Natural killer cell (primary cell): ENCODE measurements around the gene NHSL2. TPM values are rescaled to one million over a fixed set of nuclear protein-coding genes. Genes with fewer than 3 reads are reported as not detected.
A peak's percentile ranks its signal among the peaks of the same experiment; 100 is the strongest.

Source experiments
- ATAC-seq, 3 donors: fragments of 150-1000 bp in 2 of 3; fragments of 200-7000 bp in 1 of 3; cut with Tn5 transposase; 1 replicate in 1 of 3; 2 replicates in 2 of 3; pipeline ENCODE4 v1.10.0; 2021; ENCODE audit warnings: mild to moderate bottlenecking in 2 of 3, moderate library complexity in 2 of 3
- DNase-seq, 2 donors: peaks; one replicate each; pipeline versions ENCODE4 v3.0.0 to v3.0.0-alpha.2; 2013 to 2021; ENCODE audit warnings: mixed read lengths in 1 of 2
- H3K27ac ChIP-seq: one replicate; pipeline ENCODE4 v1.5.1; 2013; ENCODE audit warnings: mild to moderate bottlenecking, low read length
- H3K27me3 ChIP-seq: one replicate; pipeline ENCODE4 v1.6.1; 2013; ENCODE audit warnings: low read length; ENCODE audit not compliant: control insufficient read depth, insufficient read depth
- H3K36me3 ChIP-seq: one replicate; pipeline ENCODE4 v1.6.1; 2013; ENCODE audit warnings: low read length; ENCODE audit not compliant: control insufficient read depth, insufficient read depth
- H3K4me1 ChIP-seq: one replicate; pipeline ENCODE4 v1.6.1; 2013; ENCODE audit warnings: low read length; ENCODE audit not compliant: control insufficient read depth, insufficient read depth
- H3K4me3 ChIP-seq: one replicate; pipeline ENCODE4 v1.5.1; 2013; ENCODE audit warnings: low read length
- H3K9me3 ChIP-seq: one replicate; pipeline ENCODE4 v1.6.1; 2013; ENCODE audit warnings: low read length; ENCODE audit not compliant: control insufficient read depth, insufficient read depth
- H3K27ac Mint-ChIP-seq, 2 donors: one replicate each; pipeline ENCODE4 v1.8.0; 2022; ENCODE audit warnings: mild to moderate bottlenecking in 2 of 2, mixed read lengths in 2 of 2, moderate library complexity in 1 of 2
- H3K27me3 Mint-ChIP-seq, 2 donors: one replicate each; pipeline ENCODE4 v1.8.0; 2022; ENCODE audit warnings: low read depth in 2 of 2, mixed read lengths in 2 of 2
- H3K36me3 Mint-ChIP-seq: one replicate; pipeline ENCODE4 v1.8.0; 2022; ENCODE audit warnings: mixed read lengths
- H3K4me1 Mint-ChIP-seq, 2 donors: one replicate each; pipeline ENCODE4 v1.8.0; 2022; ENCODE audit warnings: mixed read lengths in 2 of 2
- H3K4me3 Mint-ChIP-seq: one replicate; pipeline ENCODE4 v1.8.0; 2022; ENCODE audit warnings: mild to moderate bottlenecking, moderate library complexity, mixed read lengths
- H3K9me3 Mint-ChIP-seq, 2 donors: one replicate each; pipeline ENCODE4 v1.8.0; 2022; ENCODE audit warnings: mixed read lengths in 2 of 2
- CTCF ChIP-seq: fragments of 200-600 bp; IDR thresholded peaks from one replicate; pipeline ENCODE4 v1.8.0; 2022; ENCODE audit warnings: antibody characterized with exemption
- WGBS: methylation state at CpG from one replicate; pipeline ENCODE4 v1.1.7; 2013; ENCODE audit warnings: missing lambda C conversion rate; ENCODE audit not compliant: insufficient coverage; 5-methylcytosine and 5-hydroxymethylcytosine counted together
- intact Hi-C: fragments of 100-400 bp; cut with micrococcal nuclease; formaldehyde crosslinking; loops from one replicate; pipeline ENCODE4 v1.14.2; 2022
- total RNA-seq, 4 donors: library from RNA; stranded (reverse); fragments of 120-200 nt in 1 of 4; gene quantifications; one replicate each; pipeline versions ENCODE4 v1.2.3 to v1.2.4, GENCODE V29; 2013 to 2022

Gene NHSL2
- total RNA-seq, 3 donors from 2014 or later (not counting 1 experiment from before 2014, with no cell fraction given): 15.0 to 32.5 (median 30.8) TPM

GRCh38 chrX:72142794-72143608 lies 232.4 kb downstream of the NHSL2 start:
- Histone ChIP-seq H3K9me3 (no peaks in the 10 kb centered on the region), H3K27me3 (no peaks in the 10 kb centered on the region), H3K36me3 (peaks cover 27% of the 10 kb centered on the region), H3K27ac (no peak overlapping the region), H3K4me1 (peaks cover 10% of the 10 kb centered on the region), H3K4me3 (no peak overlapping the region)
- Mint-ChIP-seq H3K36me3 (no peaks in the 10 kb centered on the region), H3K4me3 (no peak overlapping the region), H3K27me3 (peaks cover 0 to 25% of the 10 kb centered on the region in 2 donors), H3K4me1 (peaks cover 6 to 20% of the 10 kb centered on the region in 2 donors), H3K27ac (peak overlapping the region in 1 of 2 donors; percentile 41), H3K9me3 (no peaks in the 10 kb centered on the region)
- WGBS: 79% methylated on average over 8 of the region's 11 CpGs
- no peak for ATAC-seq
- DNase-seq: no peak
- intact Hi-C loops: no loop called here
- TF ChIP-seq CTCF: no peak

GRCh38 chrX:72143609-72143907 lies 232.9 kb downstream of the NHSL2 start:
- Mint-ChIP-seq H3K4me3 (no peak overlapping the region), H3K27ac (no peak overlapping the region), H3K27me3 (peaks cover 0 to 28% of the 10 kb centered on the region in 2 donors), H3K36me3 (no peaks in the 10 kb centered on the region), H3K4me1 (peaks cover 6 to 20% of the 10 kb centered on the region in 2 donors), H3K9me3 (no peaks in the 10 kb centered on the region)
- DNase-seq (no peak), ATAC-seq (no peak)
- 100% methylated on average over 2 of the region's 2 CpGs for WGBS
- Histone ChIP-seq H3K4me3 (no peak overlapping the region), H3K27me3 (no peaks in the 10 kb centered on the region), H3K4me1 (peaks cover 10% of the 10 kb centered on the region), H3K9me3 (no peaks in the 10 kb centered on the region), H3K27ac (no peak overlapping the region), H3K36me3 (peaks cover 26% of the 10 kb centered on the region)
- TF ChIP-seq CTCF: no peak
- intact Hi-C loops: no loop called here

- H3K9me3 Mint-ChIP-seq: no peaks in the 10 kb centered on the region
Measured at GRCh38 chrX:72145181-72145580, 234.5 kb downstream of the NHSL2 start.

More at GRCh38 chrX:72145181-72145580, 234.5 kb downstream of the NHSL2 start:
- H3K4me1 Mint-ChIP-seq: peaks cover 6 to 20% of the 10 kb centered on the region in 2 donors
- H3K27me3 Mint-ChIP-seq: peaks cover 0 to 28% of the 10 kb centered on the region in 2 donors
- no peak for ATAC-seq
- Histone ChIP-seq H3K36me3 (peaks cover 10% of the 10 kb centered on the region), H3K27ac (no peak overlapping the region), H3K9me3 (no peaks in the 10 kb centered on the region), H3K4me3 (no peak overlapping the region), H3K4me1 (peaks cover 10% of the 10 kb centered on the region), H3K27me3 (no peaks in the 10 kb centered on the region)
- no peak for TF ChIP-seq CTCF
- H3K4me3 Mint-ChIP-seq: no peak overlapping the region
- intact Hi-C loops: no loop called here
- WGBS: 0% methylated on average over 1 of the region's 2 CpGs
- no peak overlapping the region for H3K27ac Mint-ChIP-seq
- H3K36me3 Mint-ChIP-seq: no peaks in the 10 kb centered on the region
- DNase-seq: no peak
